GM03348 (cell line): ENCODE results near the gene ZNF850.
"Not testable (repeated sequence)": the region's sequence is repeated elsewhere in the genome, so short reads cannot be mapped to it uniquely, and the experiment has no call there.

Experiments
- DNase-seq: peaks from one replicate; pipeline ENCODE4 v3.0.0; 2012; ENCODE audit warnings: low spot score

The ZNF850 gene

GRCh38 chr19:36772311-36773222, at the start of gene ZNF850:
Gene ZNF850 (minus strand): TSS chr19:36772807. CDS start chr19:36762606, 10,201 bp downstream.
- DNase-seq = peak; percentile 94

GRCh38 chr19:36821758-36822157, 49.2 kb upstream of the ZNF850 start:
- DNase-seq = no peak

- no peak for DNase-seq
Measured at GRCh38 chr19:36819130-36819630, 46.6 kb upstream of the ZNF850 start.

GRCh38 chr19:36807029-36807428, 34.4 kb upstream of the ZNF850 start:
- no peak for DNase-seq

GRCh38 chr19:36805364-36805763, 32.8 kb upstream of the ZNF850 start:
- DNase-seq = no peak

- no peak for DNase-seq
Measured at GRCh38 chr19:36797786-36798108, 25.1 kb upstream of the ZNF850 start.

GRCh38 chr19:36796714-36796992, 24.0 kb upstream of the ZNF850 start:
- DNase-seq = no peak

- DNase-seq = not testable (repeated sequence)
Measured at GRCh38 chr19:36791420-36792141, 19.0 kb upstream of the ZNF850 start.

GRCh38 chr19:36775768-36776167, 3.2 kb upstream of the ZNF850 start:
- no peak for DNase-seq

- DNase-seq = no peak
Measured at GRCh38 chr19:36773223-36773579, 594 bp upstream of the ZNF850 start.

- DNase-seq = peak; percentile 64
Measured at GRCh38 chr19:36771261-36772231, 1.1 kb downstream of the ZNF850 start.

GRCh38 chr19:36750066-36750691, 22.4 kb downstream of the ZNF850 start:
- DNase-seq = no peak

- DNase-seq = not testable (repeated sequence)
Measured at GRCh38 chr19:36749613-36750012, 23.0 kb downstream of the ZNF850 start.

- no peak for DNase-seq
Measured at GRCh38 chr19:36748431-36749275, 24.0 kb downstream of the ZNF850 start.

- DNase-seq = no peak
Measured at GRCh38 chr19:36747750-36748149, 24.9 kb downstream of the ZNF850 start.

GRCh38 chr19:36745870-36746269, 26.7 kb downstream of the ZNF850 start:
- DNase-seq = no peak

- DNase-seq = not testable (repeated sequence)
Measured at GRCh38 chr19:36736166-36736565, 36.4 kb downstream of the ZNF850 start.

GRCh38 chr19:36719687-36720556, 52.7 kb downstream of the ZNF850 start:
- no peak for DNase-seq

GRCh38 chr19:36709423-36709822, 63.2 kb downstream of the ZNF850 start:
- no peak for DNase-seq

- DNase-seq = no peak
Measured at GRCh38 chr19:36707134-36707533, 65.5 kb downstream of the ZNF850 start.
